NCI-H2171 (cell line): ENCODE measurements around the gene GSAP.

Source experiments
- DNase-seq: peaks from one replicate; lab custom pipeline; 2025; lab: John Stamatoyannopoulos, UW

The GSAP gene

GRCh38 chr7:77438131-77438530 is 22.0 kb upstream of the GSAP start:
- no peak for DNase-seq

- no peak for DNase-seq
Measured at GRCh38 chr7:77434570-77435275, 18.6 kb upstream of the GSAP start.

- no peak for DNase-seq
Measured at GRCh38 chr7:77433901-77434300, 17.8 kb upstream of the GSAP start.

GRCh38 chr7:77430927-77431326 is 14.8 kb upstream of the GSAP start:
- DNase-seq = no peak

GRCh38 chr7:77428777-77429231 is 12.7 kb upstream of the GSAP start:
- DNase-seq = no peak

- no peak for DNase-seq
Measured at GRCh38 chr7:77427996-77428603, 12.0 kb upstream of the GSAP start.

- no peak for DNase-seq
Measured at GRCh38 chr7:77426521-77427051, 10.4 kb upstream of the GSAP start.

GRCh38 chr7:77426052-77426404 is 9.9 kb upstream of the GSAP start:
- no peak for DNase-seq

- no peak for DNase-seq
Measured at GRCh38 chr7:77425101-77426051, 9.2 kb upstream of the GSAP start.

GRCh38 chr7:77422500-77422899 is 6.4 kb upstream of the GSAP start:
- DNase-seq = no peak

- no peak for DNase-seq
Measured at GRCh38 chr7:77420986-77421672, 5.0 kb upstream of the GSAP start.

GRCh38 chr7:77420438-77420837 is 4.3 kb upstream of the GSAP start:
- no peak for DNase-seq

GRCh38 chr7:77419102-77419501 is 3.0 kb upstream of the GSAP start:
- DNase-seq = no peak

GRCh38 chr7:77417801-77418200 is 1.7 kb upstream of the GSAP start:
- DNase-seq = no peak

- no peak for DNase-seq
Measured at GRCh38 chr7:77416621-77417371, 647 bp upstream of the GSAP start.

- no peak for DNase-seq
Measured at GRCh38 chr7:77415476-77415822, 700 bp downstream of the GSAP start.

- no peak for DNase-seq
Measured at GRCh38 chr7:77413861-77414424, 2.2 kb downstream of the GSAP start.

GRCh38 chr7:77413128-77413527 is 3.0 kb downstream of the GSAP start:
- no peak for DNase-seq

GRCh38 chr7:77409739-77410547 is 6.2 kb downstream of the GSAP start:
- DNase-seq = no peak
